Esophagus squamous epithelium (tissue), 4 donors: ENCODE data around the gene LAMC3.

Experiments
- POLR2A ChIP-seq, 4 donors: fragments of 450-650 bp; IDR thresholded peaks; one replicate each; pipeline ENCODE4 v1.6.1; 2017; ENCODE audit warnings: antibody characterized with exemption in 4 of 4, mild to moderate bottlenecking in 4 of 4, moderate library complexity in 3 of 4
- TF ChIP-seq, protein P1 (sequence below), 6 experiments: fragments of 450-650 bp in 4 of 6; fragments of 200-600 bp in 2 of 6; sonication (generic) in 2 of 6; IDR thresholded peaks; one replicate each; pipeline ENCODE4 v1.5.1; 2016 to 2019; ENCODE audit warnings: antibody characterized with exemption in 6 of 6, mild to moderate bottlenecking in 4 of 6, moderate library complexity in 4 of 6

DNA sequence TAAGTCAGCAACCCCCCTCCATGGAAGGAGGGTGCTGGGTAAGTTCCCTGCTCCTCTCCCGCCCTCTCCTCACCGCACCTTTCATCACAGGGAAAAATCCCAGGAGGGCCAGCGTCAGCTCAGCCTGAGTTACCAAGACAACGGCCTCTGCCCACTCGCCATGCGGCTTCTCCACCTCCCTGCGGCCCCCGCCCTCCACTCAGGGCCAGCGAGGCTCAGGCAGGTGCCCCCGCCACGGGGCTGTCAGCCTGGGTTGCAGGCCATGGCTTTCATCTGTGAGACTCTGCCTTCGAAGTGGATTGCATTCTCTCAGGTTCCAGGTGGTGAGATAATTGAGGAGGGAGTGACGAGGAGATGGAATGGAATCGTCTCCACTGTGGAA is 27.2 kb upstream of the LAMC3 start:
- TF ChIP-seq POLR2A (IDR thresholded peaks at IDR 0.05): no peak
- TF ChIP-seq, protein P1, sequence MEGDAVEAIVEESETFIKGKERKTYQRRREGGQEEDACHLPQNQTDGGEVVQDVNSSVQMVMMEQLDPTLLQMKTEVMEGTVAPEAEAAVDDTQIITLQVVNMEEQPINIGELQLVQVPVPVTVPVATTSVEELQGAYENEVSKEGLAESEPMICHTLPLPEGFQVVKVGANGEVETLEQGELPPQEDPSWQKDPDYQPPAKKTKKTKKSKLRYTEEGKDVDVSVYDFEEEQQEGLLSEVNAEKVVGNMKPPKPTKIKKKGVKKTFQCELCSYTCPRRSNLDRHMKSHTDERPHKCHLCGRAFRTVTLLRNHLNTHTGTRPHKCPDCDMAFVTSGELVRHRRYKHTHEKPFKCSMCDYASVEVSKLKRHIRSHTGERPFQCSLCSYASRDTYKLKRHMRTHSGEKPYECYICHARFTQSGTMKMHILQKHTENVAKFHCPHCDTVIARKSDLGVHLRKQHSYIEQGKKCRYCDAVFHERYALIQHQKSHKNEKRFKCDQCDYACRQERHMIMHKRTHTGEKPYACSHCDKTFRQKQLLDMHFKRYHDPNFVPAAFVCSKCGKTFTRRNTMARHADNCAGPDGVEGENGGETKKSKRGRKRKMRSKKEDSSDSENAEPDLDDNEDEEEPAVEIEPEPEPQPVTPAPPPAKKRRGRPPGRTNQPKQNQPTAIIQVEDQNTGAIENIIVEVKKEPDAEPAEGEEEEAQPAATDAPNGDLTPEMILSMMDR (IDR thresholded peaks at IDR 0.05): no peak
